Panc1 (cell line): ENCODE measurements around the gene NECTIN4. TPM values are rescaled to one million over a fixed set of nuclear protein-coding genes. Genes with fewer than 3 reads are reported as not detected.

Source experiments
- ATAC-seq: fragments of 200-7000 bp; cut with Tn5 transposase; 2 replicates; pipeline ENCODE4 v1.9.1; 2020; ENCODE audit warnings: mild to moderate bottlenecking, moderate library complexity
- BruUV-seq: library from RNA; stranded (reverse); fragments of 400-500 nt; replicated peaks from 2 replicates; lab custom pipeline; 2021; lab: Mats Ljungman, UMichigan
- CTCF ChIA-PET: fragments of 300-600 bp; sonication (Branson Sonifier 250); formaldehyde crosslinking; loops from one replicate; lab custom pipeline; 2022; ENCODE audit warnings: antibody characterized with exemption; lab: Charles Lee
- POLR2A ChIA-PET: fragments of 300-600 bp; sonication (Branson Sonifier 250); formaldehyde crosslinking; loops from one replicate; lab custom pipeline; 2022; ENCODE audit warnings: antibody characterized with exemption; lab: Charles Lee
- DNase-seq: peaks from one replicate; pipeline ENCODE4 v3.0.0-alpha.2; 2010; ENCODE audit warnings: low read depth, low spot score
- H3K27ac ChIP-seq: 2 replicates; pipeline ENCODE4 v1.5.1; 2011; ENCODE audit warnings: mild to moderate bottlenecking, low read length, inconsistent platforms
- H3K27me3 ChIP-seq: fragments of 200-500 bp; sonication (Bioruptor generic); 2 replicates; pipeline ENCODE4 v1.6.0; 2014; ENCODE audit warnings: low read length, inconsistent platforms; ENCODE audit not compliant: control insufficient read depth, insufficient read depth
- H3K36me3 ChIP-seq: fragments of 200-500 bp; sonication (Bioruptor generic); 2 replicates; pipeline ENCODE4 v1.5.1; 2014; ENCODE audit warnings: inconsistent platforms, mild to moderate bottlenecking, low read length, moderate library complexity; ENCODE audit not compliant: control insufficient read depth, insufficient read depth
- H3K4me1 ChIP-seq: 2 replicates; pipeline ENCODE4 v1.5.1; 2011; ENCODE audit warnings: inconsistent platforms, mild to moderate bottlenecking, low read length, moderate library complexity; ENCODE audit not compliant: control insufficient read depth, insufficient read depth
- H3K4me3 ChIP-seq, 2 experiments: 2 replicates each; pipeline ENCODE4 v1.5.1; 2011 to 2012; ENCODE audit warnings: low read depth in 2 of 2, low read length in 2 of 2, mild to moderate bottlenecking in 2 of 2, inconsistent platforms in 1 of 2, moderate library complexity in 1 of 2
- H3K9me3 ChIP-seq: fragments of 200-500 bp; sonication (Bioruptor generic); 2 replicates; pipeline ENCODE4 v1.5.1; 2014; ENCODE audit warnings: low read depth, mild to moderate bottlenecking, inconsistent platforms, low read length, moderate library complexity; ENCODE audit not compliant: control insufficient read depth, insufficient read depth
- CTCF ChIP-seq: fragments of 450-650 bp; IDR thresholded peaks from 2 replicates; pipeline ENCODE4 v1.5.1; 2017; ENCODE audit warnings: mild to moderate bottlenecking
- POLR2AphosphoS5 ChIP-seq: IDR thresholded peaks from 2 replicates; pipeline ENCODE4 v1.6.1; 2012; ENCODE audit warnings: mild to moderate bottlenecking, low read depth, low read length, moderate library complexity
- SIN3A ChIP-seq: IDR thresholded peaks from 2 replicates; pipeline ENCODE4 v1.6.1; 2012; ENCODE audit warnings: low read depth, mild to moderate bottlenecking, low read length, moderate library complexity, borderline replicate concordance; ENCODE audit not compliant: insufficient read depth
- TCF7L2 ChIP-seq: IDR thresholded peaks from 2 replicates; pipeline ENCODE4 v1.6.1; 2011; ENCODE audit warnings: mild to moderate bottlenecking, low read depth, low read length, inconsistent platforms
- in situ Hi-C: cut with HindIII; loops from 2 replicates; pipeline ENCODE4 v1.10.0; 2016; ENCODE audit warnings: low sequenced_read_pairs, low pct_unique_long_range_greater_than_20kb
- intact Hi-C: fragments of 100-400 bp; cut with micrococcal nuclease; formaldehyde crosslinking; loops from one replicate; pipeline ENCODE4 v1.10.0; 2022; ENCODE audit not compliant: unreplicated experiment
- total RNA-seq: library from RNA; stranded (reverse); gene quantifications from one replicate; pipeline ENCODE4 v1.2.1, GENCODE V29; 2021; ENCODE audit not compliant: unreplicated experiment
- TF ChIP-seq, protein P1 (sequence below), 2 experiments: IDR thresholded peaks; 2 replicates each; pipeline ENCODE4 v1.6.1; 2011 to 2012; ENCODE audit warnings: low read depth in 2 of 2, control low read depth in 1 of 2, low read length in 1 of 2, mild to moderate bottlenecking in 1 of 2, moderate library complexity in 1 of 2; ENCODE audit not compliant: insufficient read depth in 1 of 2

Gene NECTIN4
- total RNA-seq, 1 experiment from 2014 or later = not detected

DNA sequence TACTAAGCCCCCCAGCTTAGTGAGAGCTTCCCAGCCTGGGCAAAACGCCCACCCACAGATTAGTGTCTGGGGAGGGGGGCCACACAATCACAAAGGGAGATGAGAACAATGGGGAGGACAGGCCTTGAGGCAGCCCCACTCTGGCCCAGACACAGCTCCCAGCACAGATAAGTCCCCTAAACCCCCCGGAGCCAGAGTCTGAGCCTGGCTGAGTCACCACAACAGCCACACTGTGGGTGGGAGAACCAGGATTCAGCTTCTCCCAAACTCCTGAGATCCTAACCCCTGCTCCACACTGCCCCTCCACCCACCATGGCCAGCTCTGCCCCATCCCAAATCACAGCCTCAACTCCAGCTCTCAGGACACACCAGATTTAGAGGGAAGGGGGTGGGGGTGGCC is 4.2 kb downstream of the NECTIN4 start:
- intact Hi-C loops = no loop called here
- Histone ChIP-seq H3K27ac (no peak overlapping the region), H3K4me3 (no peak overlapping the region), H3K27me3 (no peaks in the 10 kb centered on the region), H3K9me3 (no peaks in the 10 kb centered on the region), H3K36me3 (no peaks in the 10 kb centered on the region), H3K4me1 (peaks cover 4% of the 10 kb centered on the region; the same call in 1 of the 2 replicates)
- TF ChIP-seq CTCF (no peak), POLR2AphosphoS5 (no peak), TCF7L2 (no peak), SIN3A (no peak)
- TF ChIP-seq, protein P1, sequence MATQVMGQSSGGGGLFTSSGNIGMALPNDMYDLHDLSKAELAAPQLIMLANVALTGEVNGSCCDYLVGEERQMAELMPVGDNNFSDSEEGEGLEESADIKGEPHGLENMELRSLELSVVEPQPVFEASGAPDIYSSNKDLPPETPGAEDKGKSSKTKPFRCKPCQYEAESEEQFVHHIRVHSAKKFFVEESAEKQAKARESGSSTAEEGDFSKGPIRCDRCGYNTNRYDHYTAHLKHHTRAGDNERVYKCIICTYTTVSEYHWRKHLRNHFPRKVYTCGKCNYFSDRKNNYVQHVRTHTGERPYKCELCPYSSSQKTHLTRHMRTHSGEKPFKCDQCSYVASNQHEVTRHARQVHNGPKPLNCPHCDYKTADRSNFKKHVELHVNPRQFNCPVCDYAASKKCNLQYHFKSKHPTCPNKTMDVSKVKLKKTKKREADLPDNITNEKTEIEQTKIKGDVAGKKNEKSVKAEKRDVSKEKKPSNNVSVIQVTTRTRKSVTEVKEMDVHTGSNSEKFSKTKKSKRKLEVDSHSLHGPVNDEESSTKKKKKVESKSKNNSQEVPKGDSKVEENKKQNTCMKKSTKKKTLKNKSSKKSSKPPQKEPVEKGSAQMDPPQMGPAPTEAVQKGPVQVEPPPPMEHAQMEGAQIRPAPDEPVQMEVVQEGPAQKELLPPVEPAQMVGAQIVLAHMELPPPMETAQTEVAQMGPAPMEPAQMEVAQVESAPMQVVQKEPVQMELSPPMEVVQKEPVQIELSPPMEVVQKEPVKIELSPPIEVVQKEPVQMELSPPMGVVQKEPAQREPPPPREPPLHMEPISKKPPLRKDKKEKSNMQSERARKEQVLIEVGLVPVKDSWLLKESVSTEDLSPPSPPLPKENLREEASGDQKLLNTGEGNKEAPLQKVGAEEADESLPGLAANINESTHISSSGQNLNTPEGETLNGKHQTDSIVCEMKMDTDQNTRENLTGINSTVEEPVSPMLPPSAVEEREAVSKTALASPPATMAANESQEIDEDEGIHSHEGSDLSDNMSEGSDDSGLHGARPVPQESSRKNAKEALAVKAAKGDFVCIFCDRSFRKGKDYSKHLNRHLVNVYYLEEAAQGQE (IDR thresholded peaks at IDR 0.05; ENCODE audit: insufficient read depth in 1 of 2, low read depth in 2 of 2, low read length in 1 of 2) = no peak
- ATAC-seq (no peak), DNase-seq (no peak)
- in situ Hi-C loops = no loop called here
- ChIA-PET POLR2A (interaction anchor here (1.1 kb wide), 1 partner anchor 40 kb away, joined by 3 read pairs; the partner anchor contains the start of gene USF1), CTCF (no interaction called here)
- BruUV-seq = no TSS peak

GRCh38 chr1:161084597-161084988 is 4.8 kb downstream of the NECTIN4 start:
- ATAC-seq = no peak
- Histone ChIP-seq H3K4me3 (no peak overlapping the region), H3K27me3 (no peaks in the 10 kb centered on the region), H3K36me3 (no peaks in the 10 kb centered on the region), H3K4me1 (peaks cover 4% of the 10 kb centered on the region; the same call in 1 of the 2 replicates), H3K27ac (no peak overlapping the region), H3K9me3 (no peaks in the 10 kb centered on the region)
- ChIA-PET CTCF (interaction anchor here (0.6 kb wide), 1 partner anchor 125 kb away, joined by 15 read pairs; no protein-coding TSS in a partner anchor), POLR2A (no interaction called here)
- DNase-seq = no peak
- TF ChIP-seq, protein P1 (IDR thresholded peaks at IDR 0.05; ENCODE audit: insufficient read depth in 1 of 2, low read depth in 2 of 2, low read length in 1 of 2) = no peak
- TF ChIP-seq POLR2AphosphoS5 (no peak), CTCF (no peak), TCF7L2 (no peak), SIN3A (no peak)
- BruUV-seq = no TSS peak
- in situ Hi-C loops = no loop called here
- intact Hi-C loops = no loop called here
